ENCODE results near the gene SREBF1. TPM values are rescaled to one million over a fixed set of nuclear protein-coding genes. Genes with fewer than 3 reads are reported as not detected.

The SREBF1 gene
- total and polyA plus RNA-seq, 2 of the 4 experiments (the other 2 are of a cell fraction) = 3.4 to 20.4 TPM

DNA sequence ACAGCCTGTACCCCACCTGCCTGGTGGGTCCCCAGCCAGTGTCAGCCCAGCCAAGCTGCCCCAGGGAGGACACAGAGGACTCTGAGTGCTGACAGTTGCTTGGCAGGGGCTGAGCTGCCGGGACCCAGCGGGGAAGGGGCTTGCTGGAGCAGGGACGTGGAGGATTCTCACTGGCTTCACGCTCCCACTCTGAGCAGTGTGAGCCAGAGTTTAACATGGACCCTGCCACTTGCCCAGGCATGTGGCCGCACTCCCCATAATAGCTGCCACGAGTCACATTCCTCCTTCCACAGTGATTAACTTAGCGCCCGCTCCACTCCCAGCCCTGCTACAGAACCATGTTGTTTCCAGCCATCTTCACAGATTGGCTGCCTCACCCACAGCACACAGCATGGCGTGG, 31.2 kb downstream of the SREBF1 start:
- CTCF ChIA-PET = no interaction called here

More for the DNA sequence above, 31.2 kb downstream of the SREBF1 start:
- Histone ChIP-seq H3K4me2 (ENCODE audit: low read depth, low read length) (no peak overlapping the region), H3K27me3 (ENCODE audit: control insufficient read depth, insufficient read depth, low read length) (no peaks in the 10 kb centered on the region), H3K4me3 (ENCODE audit: insufficient read depth, low read depth, low read length) (no peak overlapping the region), H3K23ac (ENCODE audit: low read depth, low read length) (no peak overlapping the region), H3K27ac (ENCODE audit: insufficient read depth, low read length) (no peak overlapping the region), H3K36me3 (ENCODE audit: control insufficient read depth, insufficient read depth, low read length) (peaks cover 56% of the 10 kb centered on the region), H4K8ac (ENCODE audit: low read depth in 2 of 2, low read length in 2 of 2) (no peak overlapping the region), H2AFZ (replicated peaks; ENCODE audit: low read length, poor library complexity) (no peak overlapping the region), H3K9ac (ENCODE audit: low read depth, low read length) (no peak overlapping the region), H2AK5ac (ENCODE audit: low read depth, low read length) (no peak overlapping the region; the same call in 1 of the 2 replicates), H3K18ac (ENCODE audit: low read depth, low read length) (no peak overlapping the region), H3K9me1 (ENCODE audit: insufficient read depth, low read length) (no peaks in the 10 kb centered on the region), H2BK120ac (ENCODE audit: low read depth, low read length) (no peak overlapping the region), H3K4ac (ENCODE audit: low read depth, low read length) (no peak overlapping the region), H3K14ac (replicated peaks; ENCODE audit: low read depth, low read length) (no peak overlapping the region), H4K91ac (ENCODE audit: insufficient read depth, low read depth, low read length) (peak overlapping the region; percentile 28; the same call in 1 of the 2 replicates), H3K56ac (ENCODE audit: extremely low read depth, insufficient read depth, low read length) (no peak overlapping the region), H4K5ac (ENCODE audit: low read depth, low read length) (no peak overlapping the region), H2BK15ac (ENCODE audit: low read depth, low read length) (no peak overlapping the region), H3K4me1 (ENCODE audit: control insufficient read depth, insufficient read depth, low read length) (peaks cover 3% of the 10 kb centered on the region), H3K79me1 (ENCODE audit: low read depth in 1 of 2, low read length in 2 of 2) (peaks cover 13 to 62% of the 10 kb centered on the region in 2 experiments), H2AK9ac (replicated peaks; ENCODE audit: low read depth, low read length, poor library complexity) (peak overlapping the region; percentile 63), H2BK20ac (ENCODE audit: low read depth, low read length) (no peak overlapping the region), H3K9me3 (ENCODE audit: control insufficient read depth, insufficient read depth, low read length) (no peaks in the 10 kb centered on the region), H4K20me1 (ENCODE audit: insufficient read depth, low read length) (peaks cover 43% of the 10 kb centered on the region), H2BK5ac (ENCODE audit: low read depth, low read length, poor library complexity, severe bottlenecking) (peak overlapping the region; percentile 9)
- whole genome bisulfite sequencing, 2 experiments (ENCODE audit: extremely low coverage in 2 of 2, insufficient read length in 1 of 2) = 68% methylated on average over 6 of the region's 9 CpGs; no CpG with 5 or more reads in 1 of the 2 experiments
- DNase-seq (no peak), ATAC-seq (ENCODE audit: low read depth) (no peak)
- intact Hi-C loops (cut with micrococcal nuclease) = no loop called here
- in situ Hi-C loops (cut with MboI; ENCODE audit: low sequenced_read_pairs) = no loop called here
- BruUV-seq (replicated peaks) = no TSS peak
- POLR2A ChIA-PET (ENCODE audit: unreplicated experiment) = no interaction called here
- TF ChIP-seq SMC3 (IDR thresholded peaks at IDR 0.05; ENCODE audit: low read depth, low read length) (no peak), FOS (IDR thresholded peaks at IDR 0.05; ENCODE audit: low read depth, low read length) (no peak), RCOR1 (IDR thresholded peaks at IDR 0.05; ENCODE audit: insufficient replicate concordance, low read length) (no peak), MAZ (IDR thresholded peaks at IDR 0.05; ENCODE audit: borderline replicate concordance, low read depth, low read length) (no peak), RFX5 (IDR thresholded peaks at IDR 0.05; ENCODE audit: low read depth, low read length) (no peak), CHD1 (IDR thresholded peaks at IDR 0.05; ENCODE audit: low read depth, low read length) (no peak), NFE2L2 (IDR thresholded peaks at IDR 0.05; ENCODE audit: low read depth, low read length) (no peak)
- TF ChIP-seq, protein P1, sequence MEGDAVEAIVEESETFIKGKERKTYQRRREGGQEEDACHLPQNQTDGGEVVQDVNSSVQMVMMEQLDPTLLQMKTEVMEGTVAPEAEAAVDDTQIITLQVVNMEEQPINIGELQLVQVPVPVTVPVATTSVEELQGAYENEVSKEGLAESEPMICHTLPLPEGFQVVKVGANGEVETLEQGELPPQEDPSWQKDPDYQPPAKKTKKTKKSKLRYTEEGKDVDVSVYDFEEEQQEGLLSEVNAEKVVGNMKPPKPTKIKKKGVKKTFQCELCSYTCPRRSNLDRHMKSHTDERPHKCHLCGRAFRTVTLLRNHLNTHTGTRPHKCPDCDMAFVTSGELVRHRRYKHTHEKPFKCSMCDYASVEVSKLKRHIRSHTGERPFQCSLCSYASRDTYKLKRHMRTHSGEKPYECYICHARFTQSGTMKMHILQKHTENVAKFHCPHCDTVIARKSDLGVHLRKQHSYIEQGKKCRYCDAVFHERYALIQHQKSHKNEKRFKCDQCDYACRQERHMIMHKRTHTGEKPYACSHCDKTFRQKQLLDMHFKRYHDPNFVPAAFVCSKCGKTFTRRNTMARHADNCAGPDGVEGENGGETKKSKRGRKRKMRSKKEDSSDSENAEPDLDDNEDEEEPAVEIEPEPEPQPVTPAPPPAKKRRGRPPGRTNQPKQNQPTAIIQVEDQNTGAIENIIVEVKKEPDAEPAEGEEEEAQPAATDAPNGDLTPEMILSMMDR (conservative IDR thresholded peaks at IDR 0.05; ENCODE audit: low read depth, low read length) = no peak
- TF ChIP-seq, protein P2, sequence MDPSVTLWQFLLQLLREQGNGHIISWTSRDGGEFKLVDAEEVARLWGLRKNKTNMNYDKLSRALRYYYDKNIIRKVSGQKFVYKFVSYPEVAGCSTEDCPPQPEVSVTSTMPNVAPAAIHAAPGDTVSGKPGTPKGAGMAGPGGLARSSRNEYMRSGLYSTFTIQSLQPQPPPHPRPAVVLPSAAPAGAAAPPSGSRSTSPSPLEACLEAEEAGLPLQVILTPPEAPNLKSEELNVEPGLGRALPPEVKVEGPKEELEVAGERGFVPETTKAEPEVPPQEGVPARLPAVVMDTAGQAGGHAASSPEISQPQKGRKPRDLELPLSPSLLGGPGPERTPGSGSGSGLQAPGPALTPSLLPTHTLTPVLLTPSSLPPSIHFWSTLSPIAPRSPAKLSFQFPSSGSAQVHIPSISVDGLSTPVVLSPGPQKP (IDR thresholded peaks at IDR 0.05; ENCODE audit: borderline replicate concordance, low read depth, low read length) = no peak
- dilution Hi-C loops (cut with HindIII; ENCODE audit: low sequenced_read_pairs, unreplicated experiment) = no loop called here

Data from IMR-90 (cell line).